Uterus (tissue), 2 donors: Measurements from ENCODE around the gene SPATS2L.

ENCODE experiments used
- CTCF ChIP-seq, 4 experiments: fragments of 200-600 bp in 2 of 4; fragments of 450-650 bp in 2 of 4; sonication (generic) in 2 of 4; IDR thresholded peaks; one replicate each; pipeline ENCODE4 v1.5.1; 2016 to 2019; ENCODE audit warnings: antibody characterized with exemption in 4 of 4, mild to moderate bottlenecking in 2 of 4, moderate library complexity in 1 of 4
- POLR2A ChIP-seq, 2 donors: fragments of 450-650 bp; IDR thresholded peaks; one replicate each; pipeline ENCODE4 v1.6.1; 2016; ENCODE audit warnings: antibody characterized with exemption in 2 of 2, mild to moderate bottlenecking in 1 of 2, moderate library complexity in 1 of 2

GRCh38 chr2:200270732-200271131 is 35.8 kb upstream of the SPATS2L start:
- TF ChIP-seq CTCF (IDR thresholded peaks at IDR 0.05) (no peak), POLR2A (IDR thresholded peaks at IDR 0.05) (no peak)
